K562 (cell line): ENCODE data around the gene ANKRD13D. TPM values are rescaled to one million over a fixed set of nuclear protein-coding genes. Genes with fewer than 3 reads are reported as not detected.

ENCODE experiments used
- CCNT2 ChIP-seq: IDR thresholded peaks from 2 replicates; pipeline ENCODE4 v1.6.1; 2011; ENCODE audit warnings: borderline replicate concordance, low read depth, mild to moderate bottlenecking, moderate library complexity, mixed read lengths, low read length; ENCODE audit not compliant: insufficient read length; ENCODE audit errors: extremely low read depth
- FOXP1 ChIP-seq: sonication (generic); formaldehyde crosslinking; IDR thresholded peaks from 2 replicates; pipeline ENCODE4 v1.8.0; 2022; ENCODE audit warnings: mild to moderate bottlenecking, missing genetic modification reagents
- LARP7 ChIP-seq: fragments of 450-650 bp; IDR thresholded peaks from 2 replicates; pipeline ENCODE4 v1.6.1; 2016
- PCBP1 ChIP-seq: fragments of 200-400 bp; formaldehyde crosslinking; IDR thresholded peaks from 2 replicates; pipeline ENCODE4 v1.6.1; 2018; ENCODE audit warnings: mild to moderate bottlenecking, low read depth, low read length; ENCODE audit not compliant: poor library complexity, severe bottlenecking
- SIN3A ChIP-seq, 2 experiments: fragments of 150-350 bp in 1 of 2; IDR thresholded peaks; 2 replicates each; pipeline ENCODE4 v1.6.1; 2011 to 2016; ENCODE audit warnings: borderline replicate concordance in 2 of 2, low read depth in 2 of 2, low read length in 2 of 2, mild to moderate bottlenecking in 2 of 2, moderate library complexity in 2 of 2; ENCODE audit not compliant: control insufficient read depth in 1 of 2
- ZBTB7A ChIP-seq: IDR thresholded peaks from 2 replicates; pipeline ENCODE4 v1.6.1; 2011; ENCODE audit warnings: low read depth, mild to moderate bottlenecking, low read length, moderate library complexity, borderline replicate concordance; ENCODE audit not compliant: control insufficient read depth
- ZNF644 ChIP-seq: fragments of 200-800 bp; sonication (Bioruptor generic); IDR thresholded peaks from 2 replicates; pipeline ENCODE4 v1.6.1; 2016; ENCODE audit warnings: low read depth, missing genetic modification characterization, missing compliant biosample characterization
- polyA plus RNA-seq, 8 experiments: library from polyadenylated mRNA; depleted of rRNA in 4 of 8; stranded (reverse) in 5 of 8; unstranded in 3 of 8; fragments of >200 nt; fragmentation: Nextera tagmentation in 2 of 8; fragmentation: Illumina TruSeq in 1 of 8; extraction: Ambion mirVana in 2 of 8; extraction: Trizol in 1 of 8; gene quantifications; 2 replicates each; pipeline versions ENCODE4 v1.2.1 to v1.2.3, GENCODE V29; 2011 to 2014; ENCODE audit warnings: inconsistent platforms in 1 of 8, missing spikeins in 1 of 8
- total RNA-seq, 7 experiments: library from RNA; depleted of rRNA in 6 of 7; stranded (reverse); fragments of >200 nt in 6 of 7; fragmentation: Illumina TruSeq in 2 of 7; extraction: Trizol in 2 of 7; gene quantifications; 2 replicates each; pipeline versions ENCODE4 v1.2.1 to v1.2.3, GENCODE V29; 2011 to 2021; ENCODE audit warnings: low replicate concordance in 1 of 7
- TF ChIP-seq, protein P1 (sequence below), 2 experiments: fragments of 450-650 bp in 1 of 2; sonication (generic) in 1 of 2; formaldehyde crosslinking in 1 of 2; IDR thresholded peaks; 2 replicates each; pipeline versions ENCODE4 v1.7.1 to v1.9.0; 2016 to 2022; ENCODE audit warnings: inconsistent platforms in 1 of 2, mild to moderate bottlenecking in 1 of 2, missing genetic modification reagents in 1 of 2
- TF ChIP-seq, protein P2 (sequence below), 2 experiments: fragments of 450-650 bp; IDR thresholded peaks; 2 replicates each; pipeline ENCODE4 v1.6.1; 2016

The ANKRD13D gene
- total and polyA plus RNA-seq, 9 of the 15 experiments (the other 6 are each of a cell fraction or from before 2014, with no cell fraction given): 0.94 to 40.9 (median 22.4) TPM

DNA sequence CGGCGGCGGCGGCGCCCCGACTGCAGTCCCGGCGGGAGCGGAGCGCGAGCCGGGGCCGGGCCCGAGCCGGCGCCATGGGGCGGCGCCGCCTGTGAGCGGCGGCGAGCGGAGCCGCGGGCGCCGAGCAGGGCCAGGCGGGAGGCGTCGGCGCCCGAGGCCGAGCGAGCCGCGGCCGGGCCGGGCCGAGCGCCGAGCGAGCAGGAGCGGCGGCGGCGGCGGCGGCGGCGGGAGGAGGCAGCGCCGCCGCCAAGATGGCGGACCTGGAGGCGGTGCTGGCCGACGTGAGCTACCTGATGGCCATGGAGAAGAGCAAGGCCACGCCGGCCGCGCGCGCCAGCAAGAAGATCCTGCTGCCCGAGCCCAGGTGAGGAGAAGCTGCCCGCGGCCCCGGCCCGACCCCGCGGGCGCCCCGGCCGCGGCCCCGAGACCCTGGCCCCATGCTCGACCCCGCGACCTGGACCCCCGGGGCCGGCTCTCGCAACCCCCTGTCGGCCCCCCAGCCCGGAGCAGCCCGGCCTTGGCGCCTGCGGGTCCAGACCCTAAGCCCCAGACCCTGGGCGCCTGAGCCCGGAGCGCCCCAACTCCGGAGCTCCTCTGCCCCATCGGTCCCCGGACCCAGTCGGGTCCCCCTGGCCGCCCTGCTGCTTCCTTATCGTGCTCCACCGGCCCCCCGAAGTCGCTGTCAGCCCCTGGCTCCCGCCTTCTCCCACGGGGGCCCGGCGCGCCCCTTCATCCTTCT, 22.5 kb upstream of the ANKRD13D start, which contains the start of gene GRK2 (continued):
- TF ChIP-seq ZBTB7A (peak; percentile 59; the same call in 1 of the 2 replicates), CCNT2 (peak; percentile 5), LARP7 (no peak), SIN3A (IDR thresholded peaks at IDR 0.05; ENCODE audit: borderline replicate concordance in 2 of 2, control insufficient read depth in 1 of 2, low read depth in 2 of 2, low read length in 2 of 2) (peak in 1 of 2 experiments; percentile 50; a peak in 1 of 4 replicates), ZNF644 (tag) (0 out of 2 replicates have a peak, but pooled peaks have one; percentile 40), PCBP1 (peak; percentile 6), FOXP1 (CRISPR knock-in tag) (0 out of 2 replicates have a peak, but pooled peaks have one; percentile 20)
- TF ChIP-seq, protein P1, sequence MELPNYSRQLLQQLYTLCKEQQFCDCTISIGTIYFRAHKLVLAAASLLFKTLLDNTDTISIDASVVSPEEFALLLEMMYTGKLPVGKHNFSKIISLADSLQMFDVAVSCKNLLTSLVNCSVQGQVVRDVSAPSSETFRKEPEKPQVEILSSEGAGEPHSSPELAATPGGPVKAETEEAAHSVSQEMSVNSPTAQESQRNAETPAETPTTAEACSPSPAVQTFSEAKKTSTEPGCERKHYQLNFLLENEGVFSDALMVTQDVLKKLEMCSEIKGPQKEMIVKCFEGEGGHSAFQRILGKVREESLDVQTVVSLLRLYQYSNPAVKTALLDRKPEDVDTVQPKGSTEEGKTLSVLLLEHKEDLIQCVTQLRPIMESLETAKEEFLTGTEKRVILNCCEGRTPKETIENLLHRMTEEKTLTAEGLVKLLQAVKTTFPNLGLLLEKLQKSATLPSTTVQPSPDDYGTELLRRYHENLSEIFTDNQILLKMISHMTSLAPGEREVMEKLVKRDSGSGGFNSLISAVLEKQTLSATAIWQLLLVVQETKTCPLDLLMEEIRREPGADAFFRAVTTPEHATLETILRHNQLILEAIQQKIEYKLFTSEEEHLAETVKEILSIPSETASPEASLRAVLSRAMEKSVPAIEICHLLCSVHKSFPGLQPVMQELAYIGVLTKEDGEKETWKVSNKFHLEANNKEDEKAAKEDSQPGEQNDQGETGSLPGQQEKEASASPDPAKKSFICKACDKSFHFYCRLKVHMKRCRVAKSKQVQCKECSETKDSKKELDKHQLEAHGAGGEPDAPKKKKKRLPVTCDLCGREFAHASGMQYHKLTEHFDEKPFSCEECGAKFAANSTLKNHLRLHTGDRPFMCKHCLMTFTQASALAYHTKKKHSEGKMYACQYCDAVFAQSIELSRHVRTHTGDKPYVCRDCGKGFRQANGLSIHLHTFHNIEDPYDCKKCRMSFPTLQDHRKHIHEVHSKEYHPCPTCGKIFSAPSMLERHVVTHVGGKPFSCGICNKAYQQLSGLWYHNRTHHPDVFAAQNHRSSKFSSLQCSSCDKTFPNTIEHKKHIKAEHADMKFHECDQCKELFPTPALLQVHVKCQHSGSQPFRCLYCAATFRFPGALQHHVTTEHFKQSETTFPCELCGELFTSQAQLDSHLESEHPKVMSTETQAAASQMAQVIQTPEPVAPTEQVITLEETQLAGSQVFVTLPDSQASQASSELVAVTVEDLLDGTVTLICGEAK (IDR thresholded peaks at IDR 0.05): 0 out of 2 replicates have a peak, but pooled peaks have one; percentile 38
- TF ChIP-seq, protein P1 (CRISPR knock-in tag; IDR thresholded peaks at IDR 0.05): no peak
- TF ChIP-seq, protein P2, sequence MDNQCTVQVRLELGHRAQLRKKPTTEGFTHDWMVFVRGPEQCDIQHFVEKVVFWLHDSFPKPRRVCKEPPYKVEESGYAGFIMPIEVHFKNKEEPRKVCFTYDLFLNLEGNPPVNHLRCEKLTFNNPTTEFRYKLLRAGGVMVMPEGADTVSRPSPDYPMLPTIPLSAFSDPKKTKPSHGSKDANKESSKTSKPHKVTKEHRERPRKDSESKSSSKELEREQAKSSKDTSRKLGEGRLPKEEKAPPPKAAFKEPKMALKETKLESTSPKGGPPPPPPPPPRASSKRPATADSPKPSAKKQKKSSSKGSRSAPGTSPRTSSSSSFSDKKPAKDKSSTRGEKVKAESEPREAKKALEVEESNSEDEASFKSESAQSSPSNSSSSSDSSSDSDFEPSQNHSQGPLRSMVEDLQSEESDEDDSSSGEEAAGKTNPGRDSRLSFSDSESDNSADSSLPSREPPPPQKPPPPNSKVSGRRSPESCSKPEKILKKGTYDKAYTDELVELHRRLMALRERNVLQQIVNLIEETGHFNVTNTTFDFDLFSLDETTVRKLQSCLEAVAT (IDR thresholded peaks at IDR 0.05): no peak
